Erythroblast (primary cell): ENCODE measurements around the gene CASZ1.

Experiments
- GATA1 ChIP-seq: IDR thresholded peaks from 2 replicates; pipeline ENCODE4 v1.6.1; 2011; ENCODE audit warnings: low read depth, mild to moderate bottlenecking, control low read depth, low read length, moderate library complexity
- POLR2A ChIP-seq: IDR thresholded peaks from 2 replicates; pipeline ENCODE4 v1.6.1; 2011; ENCODE audit warnings: mild to moderate bottlenecking, low read length

- no peak for TF ChIP-seq POLR2A
- no peak for TF ChIP-seq GATA1
Measured at GRCh38 chr1:10778640-10779039, 17.8 kb downstream of the CASZ1 start.
